Measurements from ENCODE around the gene ROBO2. TPM values are rescaled to one million over a fixed set of nuclear protein-coding genes. Genes with fewer than 3 reads are reported as not detected.

ROBO2 gene
- total and polyA plus RNA-seq, 10 donors = 0.41 to 14.8 (median 5.2) TPM

Small RNAs within 50 kb of the gene (small RNA-seq; reads per million reads assigned to genes)
- 0 to 0.08 (median 0.03) reads per million in 4 donors for gene RNU6-386P
